ACHN (cell line): ENCODE measurements around the gene CD86.

Source experiments
- DNase-seq: peaks from one replicate; pipeline ENCODE4 v3.0.0-alpha.2; 2015
- in situ Hi-C: cut with HindIII; loops from 2 replicates; pipeline ENCODE4 v1.10.0; 2017; ENCODE audit warnings: low sequenced_read_pairs, low pct_ligation_motif_present, low pct_unique_long_range_greater_than_20kb

CD86 gene

GRCh38 chr3:122052968-122053367 lies 2.2 kb upstream of the CD86 start:
- no peak for DNase-seq
- in situ Hi-C loops, result no loop called here

- no peak for DNase-seq
- in situ Hi-C loops, result no loop called here
Measured at GRCh38 chr3:122057671-122058070, 2.5 kb downstream of the CD86 start.

- no peak for DNase-seq
- in situ Hi-C loops, result no loop called here
Measured at GRCh38 chr3:122058294-122058693, 3.1 kb downstream of the CD86 start.

GRCh38 chr3:122060040-122060698 lies 5.0 kb downstream of the CD86 start:
- in situ Hi-C loops, result no loop called here
- no peak for DNase-seq

- no peak for DNase-seq
- in situ Hi-C loops, result no loop called here
Measured at GRCh38 chr3:122063908-122064307, 8.7 kb downstream of the CD86 start.

GRCh38 chr3:122064326-122064725 lies 9.2 kb downstream of the CD86 start:
- in situ Hi-C loops, result no loop called here
- no peak for DNase-seq

- no peak for DNase-seq
- in situ Hi-C loops, result no loop called here
Measured at GRCh38 chr3:122066331-122067213, 11.4 kb downstream of the CD86 start.

- in situ Hi-C loops, result no loop called here
- no peak for DNase-seq
Measured at GRCh38 chr3:122067214-122067550, 12.0 kb downstream of the CD86 start.

GRCh38 chr3:122067588-122068240 lies 12.6 kb downstream of the CD86 start:
- no peak for DNase-seq
- in situ Hi-C loops, result no loop called here

- in situ Hi-C loops, result no loop called here
- no peak for DNase-seq
Measured at GRCh38 chr3:122074621-122075265, 19.6 kb downstream of the CD86 start.

GRCh38 chr3:122076491-122077292 lies 21.5 kb downstream of the CD86 start:
- in situ Hi-C loops, result no loop called here
- DNase-seq, result no peak

GRCh38 chr3:122077293-122078234 lies 22.4 kb downstream of the CD86 start:
- DNase-seq, result no peak
- in situ Hi-C loops, result no loop called here

- in situ Hi-C loops, result no loop called here
- DNase-seq, result no peak
Measured at GRCh38 chr3:122078235-122078935, 23.2 kb downstream of the CD86 start.

- in situ Hi-C loops, result no loop called here
Measured at GRCh38 chr3:122079524-122080206, 24.5 kb downstream of the CD86 start.

GRCh38 chr3:122080207-122080587 lies 25.0 kb downstream of the CD86 start:
- in situ Hi-C loops, result no loop called here
- no peak for DNase-seq

More at GRCh38 chr3:122079524-122080206, 24.5 kb downstream of the CD86 start:
- no peak for DNase-seq

GRCh38 chr3:122081543-122082247 lies 26.5 kb downstream of the CD86 start:
- in situ Hi-C loops, result no loop called here
- DNase-seq, result no peak
